ENCODE measurements around the gene PRDM12. TPM values are rescaled to one million over a fixed set of nuclear protein-coding genes. Genes with fewer than 3 reads are reported as not detected.
A peak's percentile ranks its signal among the peaks of the same experiment; 100 is the strongest.

Gene PRDM12
- total RNA-seq, 1 donor from 2014 or later = 0.98 TPM

DNA sequence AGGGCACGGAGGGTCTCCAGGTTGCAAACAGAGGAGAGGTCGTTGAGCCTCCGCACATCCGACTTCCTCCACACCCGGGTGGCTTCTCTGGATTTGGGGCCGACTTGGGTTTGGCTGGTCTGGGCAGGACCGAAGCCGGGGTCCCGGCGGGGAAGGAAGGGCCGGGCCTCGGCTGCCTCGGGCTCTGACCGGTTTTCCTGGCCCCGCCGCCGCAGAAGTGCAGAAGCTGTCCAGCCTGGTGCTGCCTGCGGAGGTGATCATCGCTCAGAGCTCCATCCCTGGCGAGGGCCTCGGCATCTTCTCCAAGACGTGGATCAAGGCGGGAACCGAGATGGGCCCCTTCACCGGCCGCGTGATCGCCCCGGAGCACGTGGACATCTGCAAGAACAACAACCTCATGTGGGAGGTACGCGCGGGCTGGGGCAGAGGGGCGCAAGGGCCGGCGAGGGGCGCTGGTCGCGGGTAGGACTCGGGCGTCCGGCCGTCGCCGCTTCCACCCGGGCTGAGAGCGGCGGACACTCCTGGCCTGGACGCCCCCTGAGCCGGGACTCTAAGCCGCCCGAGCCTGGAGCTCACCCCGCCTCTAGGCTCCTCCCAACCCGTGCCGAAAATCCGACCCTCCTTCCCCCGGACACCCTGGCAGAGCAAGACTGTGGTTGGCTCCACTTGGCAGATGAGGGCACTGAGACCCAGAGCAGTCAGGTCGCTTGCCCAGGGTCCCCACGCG, 2.2 kb downstream of the PRDM12 start:
- H3K4me3 Mint-ChIP-seq (ENCODE audit: unreplicated experiment) = no peak overlapping the region
- H3K9me3 Mint-ChIP-seq (ENCODE audit: unreplicated experiment) = peaks cover 12% of the 10 kb centered on the region
- DNase-seq = peak; percentile 41
- peaks cover 10% of the 10 kb centered on the region for H3K4me1 Mint-ChIP-seq (ENCODE audit: low read depth, unreplicated experiment)
- H3K36me3 Mint-ChIP-seq (ENCODE audit: unreplicated experiment) = no peaks in the 10 kb centered on the region
- peaks cover 25% of the 10 kb centered on the region for H3K27me3 Mint-ChIP-seq (ENCODE audit: unreplicated experiment)
- H3K27ac Mint-ChIP-seq (ENCODE audit: unreplicated experiment) = no peak overlapping the region
- TF ChIP-seq, protein P1, sequence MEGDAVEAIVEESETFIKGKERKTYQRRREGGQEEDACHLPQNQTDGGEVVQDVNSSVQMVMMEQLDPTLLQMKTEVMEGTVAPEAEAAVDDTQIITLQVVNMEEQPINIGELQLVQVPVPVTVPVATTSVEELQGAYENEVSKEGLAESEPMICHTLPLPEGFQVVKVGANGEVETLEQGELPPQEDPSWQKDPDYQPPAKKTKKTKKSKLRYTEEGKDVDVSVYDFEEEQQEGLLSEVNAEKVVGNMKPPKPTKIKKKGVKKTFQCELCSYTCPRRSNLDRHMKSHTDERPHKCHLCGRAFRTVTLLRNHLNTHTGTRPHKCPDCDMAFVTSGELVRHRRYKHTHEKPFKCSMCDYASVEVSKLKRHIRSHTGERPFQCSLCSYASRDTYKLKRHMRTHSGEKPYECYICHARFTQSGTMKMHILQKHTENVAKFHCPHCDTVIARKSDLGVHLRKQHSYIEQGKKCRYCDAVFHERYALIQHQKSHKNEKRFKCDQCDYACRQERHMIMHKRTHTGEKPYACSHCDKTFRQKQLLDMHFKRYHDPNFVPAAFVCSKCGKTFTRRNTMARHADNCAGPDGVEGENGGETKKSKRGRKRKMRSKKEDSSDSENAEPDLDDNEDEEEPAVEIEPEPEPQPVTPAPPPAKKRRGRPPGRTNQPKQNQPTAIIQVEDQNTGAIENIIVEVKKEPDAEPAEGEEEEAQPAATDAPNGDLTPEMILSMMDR (IDR thresholded peaks at IDR 0.05; ENCODE audit: partially characterized antibody, unreplicated experiment) = no peak

DNA sequence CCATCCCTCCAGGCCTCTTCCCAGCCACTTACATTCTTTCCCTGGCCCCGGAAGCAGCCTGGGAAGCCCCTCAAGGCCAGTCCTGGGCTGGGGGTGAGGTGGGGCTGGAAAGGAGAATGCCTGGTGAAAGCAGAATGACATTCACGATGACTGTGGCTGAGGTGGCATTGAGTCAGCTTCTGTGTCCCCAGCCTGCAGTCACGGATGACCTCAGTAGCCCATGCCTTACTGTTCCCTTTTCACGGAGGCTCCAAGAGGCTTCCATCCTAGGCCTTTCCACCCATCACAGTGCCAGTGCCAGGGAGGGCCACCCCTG, 2.7 kb downstream of the PRDM12 start:
- Mint-ChIP-seq H3K27me3 (ENCODE audit: unreplicated experiment) (peaks cover 24% of the 10 kb centered on the region), H3K27ac (ENCODE audit: unreplicated experiment) (no peak overlapping the region), H3K9me3 (ENCODE audit: unreplicated experiment) (peaks cover 12% of the 10 kb centered on the region), H3K4me1 (ENCODE audit: low read depth, unreplicated experiment) (peaks cover 12% of the 10 kb centered on the region), H3K36me3 (ENCODE audit: unreplicated experiment) (no peaks in the 10 kb centered on the region), H3K4me3 (ENCODE audit: unreplicated experiment) (no peak overlapping the region)
- TF ChIP-seq, protein P1 (IDR thresholded peaks at IDR 0.05; ENCODE audit: partially characterized antibody, unreplicated experiment) = no peak
- DNase-seq = no peak

GRCh38 chr9:130668196-130668595, 3.8 kb downstream of the PRDM12 start:
- no peak overlapping the region for H3K4me3 Mint-ChIP-seq (ENCODE audit: unreplicated experiment)
- H3K27ac Mint-ChIP-seq (ENCODE audit: unreplicated experiment) = no peak overlapping the region
- peaks cover 15% of the 10 kb centered on the region for H3K9me3 Mint-ChIP-seq (ENCODE audit: unreplicated experiment)
- H3K36me3 Mint-ChIP-seq (ENCODE audit: unreplicated experiment) = no peaks in the 10 kb centered on the region
- no peak for DNase-seq
- peaks cover 24% of the 10 kb centered on the region for H3K27me3 Mint-ChIP-seq (ENCODE audit: unreplicated experiment)
- H3K4me1 Mint-ChIP-seq (ENCODE audit: low read depth, unreplicated experiment) = peaks cover 22% of the 10 kb centered on the region
- TF ChIP-seq, protein P1 (IDR thresholded peaks at IDR 0.05; ENCODE audit: partially characterized antibody, unreplicated experiment) = no peak

GRCh38 chr9:130668659-130669058, 4.3 kb downstream of the PRDM12 start:
- no peaks in the 10 kb centered on the region for H3K36me3 Mint-ChIP-seq (ENCODE audit: unreplicated experiment)
- H3K4me1 Mint-ChIP-seq (ENCODE audit: low read depth, unreplicated experiment) = peaks cover 22% of the 10 kb centered on the region
- TF ChIP-seq, protein P1 (IDR thresholded peaks at IDR 0.05; ENCODE audit: partially characterized antibody, unreplicated experiment) = no peak
- H3K27me3 Mint-ChIP-seq (ENCODE audit: unreplicated experiment) = peaks cover 24% of the 10 kb centered on the region
- peaks cover 15% of the 10 kb centered on the region for H3K9me3 Mint-ChIP-seq (ENCODE audit: unreplicated experiment)
- DNase-seq = no peak
- no peak overlapping the region for H3K4me3 Mint-ChIP-seq (ENCODE audit: unreplicated experiment)
- H3K27ac Mint-ChIP-seq (ENCODE audit: unreplicated experiment) = no peak overlapping the region

- TF ChIP-seq, protein P1 (IDR thresholded peaks at IDR 0.05; ENCODE audit: partially characterized antibody, unreplicated experiment) = no peak
- Mint-ChIP-seq H3K4me1 (ENCODE audit: low read depth, unreplicated experiment) (peaks cover 22% of the 10 kb centered on the region), H3K9me3 (ENCODE audit: unreplicated experiment) (peaks cover 15% of the 10 kb centered on the region), H3K27me3 (ENCODE audit: unreplicated experiment) (peaks cover 22% of the 10 kb centered on the region), H3K4me3 (ENCODE audit: unreplicated experiment) (no peak overlapping the region), H3K27ac (ENCODE audit: unreplicated experiment) (no peak overlapping the region), H3K36me3 (ENCODE audit: unreplicated experiment) (no peaks in the 10 kb centered on the region)
- DNase-seq = no peak
These were observed 5.6 kb downstream of the PRDM12 start for GRCh38 chr9:130669965-130670364.

Data from glutamatergic neuron (in vitro differentiated cells).